GM20431 (cell line): ENCODE results near the gene TSHZ2.

ENCODE experiments used
- in situ Hi-C: fragments of 300-500 bp; cut with MseI, MboI; formaldehyde crosslinking; loops from one replicate; pipeline ENCODE4 v1.15.0; 2020; ENCODE audit warnings: low sequenced_read_pairs; ENCODE audit not compliant: unreplicated experiment

Gene TSHZ2

GRCh38 chr20:53103124-53103523, 131.0 kb downstream of the TSHZ2 start:
- in situ Hi-C loops, result no loop called here

GRCh38 chr20:53104884-53105283, 132.7 kb downstream of the TSHZ2 start:
- in situ Hi-C loops, result no loop called here

- in situ Hi-C loops, result no loop called here
Observed at GRCh38 chr20:53116733-53117132, 144.6 kb downstream of the TSHZ2 start.

GRCh38 chr20:53122853-53123252, 150.7 kb downstream of the TSHZ2 start:
- in situ Hi-C loops, result no loop called here

- in situ Hi-C loops, result no loop called here
Observed at GRCh38 chr20:53124075-53124551, 152.0 kb downstream of the TSHZ2 start.

DNA sequence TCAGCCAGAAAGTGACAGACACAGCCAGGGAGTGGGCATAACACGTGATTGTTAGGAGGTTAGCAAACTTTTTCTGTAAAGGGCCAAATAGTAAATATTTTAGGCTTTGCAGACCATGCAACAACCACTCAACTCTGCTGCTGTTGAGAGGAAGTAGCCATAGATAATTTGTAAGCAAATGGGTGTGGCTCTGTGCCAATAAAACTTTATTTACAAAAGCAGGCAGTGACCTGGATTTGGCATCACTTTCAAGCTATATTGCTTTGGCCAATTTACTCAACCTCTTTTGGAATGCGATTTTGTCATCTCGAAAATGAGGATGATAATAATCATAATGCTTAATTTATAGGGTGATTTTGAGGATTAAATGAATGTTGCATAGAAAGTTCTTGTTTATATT, 152.6 kb downstream of the TSHZ2 start:
- in situ Hi-C loops, result no loop called here

DNA sequence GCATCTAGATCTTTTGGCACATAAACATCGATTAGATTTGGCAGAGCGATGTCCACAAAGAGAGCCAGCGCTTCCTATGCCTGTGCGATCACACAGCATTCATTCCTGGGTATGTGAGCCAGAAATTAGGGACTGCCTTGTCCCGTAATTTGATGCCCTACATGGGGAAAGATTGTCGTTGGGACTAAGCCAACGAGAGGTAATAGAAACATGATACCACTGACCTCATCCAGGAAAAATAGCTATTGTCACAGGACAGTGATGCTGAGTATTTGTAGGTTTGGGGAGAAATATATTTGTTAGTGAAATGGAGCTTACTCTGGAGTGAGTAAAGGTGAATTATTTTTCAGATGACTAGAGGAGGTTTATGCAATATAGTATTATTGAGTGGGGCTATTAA, 154.0 kb downstream of the TSHZ2 start:
- in situ Hi-C loops, result no loop called here

GRCh38 chr20:53127027-53127426, 154.9 kb downstream of the TSHZ2 start:
- in situ Hi-C loops, result no loop called here

GRCh38 chr20:53128004-53128403, 155.8 kb downstream of the TSHZ2 start:
- in situ Hi-C loops, result no loop called here

- in situ Hi-C loops, result no loop called here
Observed at GRCh38 chr20:53129563-53129962, 157.4 kb downstream of the TSHZ2 start.

- in situ Hi-C loops, result no loop called here
Observed at GRCh38 chr20:53130795-53131194, 158.6 kb downstream of the TSHZ2 start.

- in situ Hi-C loops, result no loop called here
Observed at GRCh38 chr20:53133125-53133524, 161.0 kb downstream of the TSHZ2 start.

DNA sequence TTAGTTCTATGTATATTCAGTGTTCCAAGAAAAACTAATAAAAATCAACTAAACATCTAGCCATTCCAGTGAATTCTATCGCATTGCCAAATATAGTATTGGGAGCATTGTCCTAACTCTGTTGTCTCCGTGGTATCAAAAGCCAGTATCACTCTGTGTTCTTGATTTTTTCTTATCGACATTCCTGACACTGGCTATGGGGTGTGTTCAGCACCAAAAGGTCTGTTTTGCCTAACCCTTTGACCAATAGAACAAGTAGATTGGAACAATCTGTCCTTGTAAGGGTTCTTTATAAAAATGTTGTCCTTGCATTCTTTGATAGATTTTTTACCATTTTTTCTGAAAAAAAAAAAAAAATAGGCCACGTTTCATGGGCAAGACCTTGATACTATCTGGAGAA, 161.5 kb downstream of the TSHZ2 start:
- in situ Hi-C loops, result no loop called here

DNA sequence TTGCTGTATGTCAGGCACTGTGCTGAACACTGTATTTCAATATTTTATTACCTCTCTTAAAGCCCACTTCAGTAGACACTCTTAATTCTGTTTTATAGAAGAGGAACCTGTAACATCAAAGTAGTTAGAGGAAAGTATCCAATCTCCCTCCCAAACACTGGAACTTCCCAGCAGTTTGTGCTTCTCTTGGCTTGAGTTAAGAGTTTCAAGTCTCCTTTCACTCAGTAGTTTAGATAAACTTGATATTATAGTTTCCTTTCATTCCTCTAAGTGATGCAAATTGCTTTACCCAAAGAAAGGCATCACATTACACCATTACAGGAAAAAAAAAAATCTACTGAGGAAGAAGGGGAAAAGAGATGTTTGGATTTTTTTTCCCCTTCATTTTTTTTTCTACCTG, 164.3 kb downstream of the TSHZ2 start:
- in situ Hi-C loops, result no loop called here

DNA sequence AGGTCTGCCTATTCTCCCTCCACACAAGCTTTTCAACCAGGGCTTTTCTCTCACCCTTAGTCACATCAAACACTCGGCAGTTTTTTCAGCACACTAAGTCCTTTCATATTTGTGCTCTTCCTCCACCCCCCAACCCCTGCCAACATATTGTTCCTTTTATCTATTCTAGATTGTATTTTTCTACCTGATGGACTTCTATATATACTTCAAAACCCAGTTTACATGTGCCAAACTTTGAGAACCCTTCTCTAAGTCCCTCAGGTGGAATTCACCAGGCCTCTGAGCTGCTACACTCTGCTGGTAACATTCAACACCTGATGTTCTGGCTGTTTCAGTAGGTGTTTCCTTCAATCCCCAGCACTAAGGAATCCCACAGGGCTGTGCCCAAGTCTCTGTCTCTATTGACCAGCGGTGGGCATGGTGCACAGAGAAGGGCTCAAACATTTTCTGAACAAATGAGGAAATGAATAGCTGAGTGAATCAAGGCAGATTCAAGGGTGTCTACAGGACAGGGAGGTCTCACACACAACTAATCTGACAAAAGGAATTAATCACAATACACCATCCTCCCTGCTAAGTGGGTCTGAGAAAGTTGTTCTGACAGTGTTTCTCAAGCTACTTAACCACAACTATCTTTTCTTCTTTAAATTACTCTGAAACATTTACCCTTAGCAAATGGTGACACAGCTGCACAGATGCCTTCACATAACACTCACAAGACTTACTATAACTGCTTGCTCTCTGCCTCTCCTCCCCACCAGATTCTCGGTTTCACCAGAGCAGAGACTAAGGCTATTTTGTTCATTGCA, 166.5 kb downstream of the TSHZ2 start:
- in situ Hi-C loops, result no loop called here

DNA sequence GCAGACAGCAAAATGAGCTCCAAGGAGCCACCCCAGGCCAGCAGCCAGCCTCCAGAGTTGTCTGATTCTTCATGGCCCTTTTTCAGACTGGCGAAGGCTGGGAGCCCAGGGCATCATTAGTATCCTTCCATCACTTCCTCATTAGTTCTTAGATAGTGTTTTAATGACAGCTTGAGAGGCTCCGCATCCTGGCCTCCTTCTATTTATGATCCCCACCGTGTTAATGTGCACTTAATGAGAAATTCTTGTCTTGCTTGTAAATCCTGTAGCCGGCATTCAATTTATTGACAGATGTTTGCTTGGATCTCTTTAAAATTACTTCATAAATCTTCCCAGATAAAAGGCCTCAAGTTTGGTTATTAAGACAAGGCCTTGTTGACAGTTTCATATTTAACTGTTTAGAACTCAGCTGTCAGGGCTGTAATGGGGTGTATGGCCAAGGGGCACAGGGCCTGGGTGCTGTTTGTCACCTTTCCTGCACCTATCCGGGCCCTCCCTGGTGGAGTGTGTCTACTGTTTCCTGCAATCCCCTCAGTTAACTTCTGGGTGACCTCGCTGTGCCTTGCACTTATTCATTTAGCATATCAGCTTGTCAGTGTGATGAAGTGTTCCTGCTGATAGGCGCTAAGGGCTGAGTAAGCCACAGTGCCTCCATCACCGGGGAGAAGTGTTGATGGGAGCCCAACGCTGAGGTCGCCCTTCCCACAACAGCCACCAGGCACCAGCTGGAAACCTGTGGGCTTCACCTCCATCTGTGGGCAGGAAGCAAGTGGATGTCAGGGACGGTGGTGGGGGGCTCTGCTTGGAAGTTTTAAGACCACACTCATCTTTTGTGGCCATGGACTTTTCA, 169.3 kb downstream of the TSHZ2 start:
- in situ Hi-C loops, result no loop called here

- in situ Hi-C loops, result no loop called here
Observed at GRCh38 chr20:53142225-53143127, 170.3 kb downstream of the TSHZ2 start.

DNA sequence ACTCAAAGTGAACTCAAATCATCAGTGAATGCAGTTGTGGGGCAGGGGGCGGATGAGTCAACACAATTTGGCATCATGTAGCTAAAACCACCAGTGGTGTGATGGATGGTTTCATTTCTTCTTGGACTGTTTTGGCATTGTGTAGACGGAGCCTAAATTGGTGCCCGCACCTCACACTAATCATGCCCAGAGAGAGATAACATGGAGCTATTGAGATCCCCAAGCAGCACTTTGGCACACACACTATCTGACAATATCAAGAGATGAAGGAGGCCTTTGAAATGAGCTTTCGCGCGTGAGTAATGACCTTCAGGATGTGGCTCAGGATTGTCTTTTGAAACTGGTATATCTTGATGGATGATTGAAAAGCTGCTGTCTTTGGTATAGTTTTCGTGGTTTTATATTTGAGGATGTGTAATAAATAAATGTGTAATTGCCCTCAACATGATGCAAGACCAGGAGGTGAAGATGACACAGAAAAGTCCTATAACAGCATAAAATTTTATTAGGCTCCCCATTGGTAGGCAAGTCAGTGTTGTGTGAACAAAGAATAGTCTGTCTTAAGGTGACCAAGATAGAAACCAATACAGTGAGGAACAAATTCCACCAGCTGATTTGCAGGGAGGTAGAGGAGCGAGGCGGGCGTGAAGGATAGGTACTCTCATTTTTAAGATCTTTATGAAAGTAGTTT, 174.2 kb downstream of the TSHZ2 start:
- in situ Hi-C loops, result no loop called here

DNA sequence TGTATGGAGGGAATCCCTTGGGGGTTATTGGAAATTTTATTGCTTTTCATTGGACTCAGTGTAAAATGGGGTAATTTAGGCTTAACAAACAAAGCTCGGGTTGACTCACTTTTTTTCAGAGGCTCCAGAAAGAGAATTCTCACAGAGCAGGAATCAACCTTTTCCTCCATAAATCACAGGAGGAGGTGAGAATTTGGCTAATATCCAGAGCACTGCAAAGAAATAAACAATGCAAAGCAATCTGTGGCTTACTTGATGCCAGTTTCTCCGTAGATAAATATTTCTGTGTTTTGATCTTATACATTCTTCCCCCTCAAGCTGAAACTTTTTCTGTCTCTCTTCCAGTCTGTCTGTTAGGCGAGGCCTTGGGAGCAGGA, 176.6 kb downstream of the TSHZ2 start:
- in situ Hi-C loops, result no loop called here
